Measurements from ENCODE around the gene CRADD. TPM values are rescaled to one million over a fixed set of nuclear protein-coding genes. Genes with fewer than 3 reads are reported as not detected.
A peak's percentile ranks its signal among the peaks of the same experiment; 100 is the strongest.

CRADD gene
- total RNA-seq, 2 donors from 2014 or later, result 7.7 to 9.1 TPM

DNA sequence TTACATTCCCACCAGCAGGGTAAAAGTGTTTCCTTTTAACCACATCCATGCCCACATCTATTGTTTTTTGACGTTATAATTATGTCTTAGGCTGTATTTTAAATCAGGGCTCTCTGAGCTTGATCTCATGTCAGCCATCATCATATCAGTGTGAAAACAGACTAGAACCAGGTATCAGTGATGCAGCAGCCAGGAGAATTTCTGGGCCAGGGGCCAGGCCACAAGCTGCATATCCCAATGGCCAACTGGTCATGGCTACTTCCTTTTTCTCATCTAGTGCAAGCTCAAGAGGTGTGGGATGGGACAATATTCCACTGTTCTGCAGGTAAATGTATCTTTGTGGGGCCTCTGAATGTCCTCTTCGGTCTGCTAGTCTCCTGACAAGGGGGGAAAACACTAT, 125.1 kb downstream of the CRADD start:
- no peak overlapping the region for H3K27ac Mint-ChIP-seq
- H3K4me1 ChIP-seq (ENCODE audit: control insufficient read depth, insufficient read depth, low read length), result no peaks in the 10 kb centered on the region
- 100% methylated on average over 2 of the region's 2 CpGs; no CpG with 5 or more reads in 1 of the 2 experiments for WGBS, 2 experiments (ENCODE audit: insufficient coverage in 1 of 2, insufficient read length in 1 of 2)
- H3K36me3 Mint-ChIP-seq (ENCODE audit: low read depth), result no peaks in the 10 kb centered on the region
- H3K27ac ChIP-seq (ENCODE audit: low read depth, low read length), result no peak overlapping the region
- DNase-seq, result no peak
- TF ChIP-seq, protein P1, sequence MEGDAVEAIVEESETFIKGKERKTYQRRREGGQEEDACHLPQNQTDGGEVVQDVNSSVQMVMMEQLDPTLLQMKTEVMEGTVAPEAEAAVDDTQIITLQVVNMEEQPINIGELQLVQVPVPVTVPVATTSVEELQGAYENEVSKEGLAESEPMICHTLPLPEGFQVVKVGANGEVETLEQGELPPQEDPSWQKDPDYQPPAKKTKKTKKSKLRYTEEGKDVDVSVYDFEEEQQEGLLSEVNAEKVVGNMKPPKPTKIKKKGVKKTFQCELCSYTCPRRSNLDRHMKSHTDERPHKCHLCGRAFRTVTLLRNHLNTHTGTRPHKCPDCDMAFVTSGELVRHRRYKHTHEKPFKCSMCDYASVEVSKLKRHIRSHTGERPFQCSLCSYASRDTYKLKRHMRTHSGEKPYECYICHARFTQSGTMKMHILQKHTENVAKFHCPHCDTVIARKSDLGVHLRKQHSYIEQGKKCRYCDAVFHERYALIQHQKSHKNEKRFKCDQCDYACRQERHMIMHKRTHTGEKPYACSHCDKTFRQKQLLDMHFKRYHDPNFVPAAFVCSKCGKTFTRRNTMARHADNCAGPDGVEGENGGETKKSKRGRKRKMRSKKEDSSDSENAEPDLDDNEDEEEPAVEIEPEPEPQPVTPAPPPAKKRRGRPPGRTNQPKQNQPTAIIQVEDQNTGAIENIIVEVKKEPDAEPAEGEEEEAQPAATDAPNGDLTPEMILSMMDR (conservative IDR thresholded peaks at IDR 0.05), result peak; percentile 18
- H3K9me3 ChIP-seq (ENCODE audit: control insufficient read depth, low read length), result no peaks in the 10 kb centered on the region
- no peaks in the 10 kb centered on the region for H3K27me3 Mint-ChIP-seq (ENCODE audit: insufficient read depth)
- no peaks in the 10 kb centered on the region for H3K27me3 ChIP-seq (ENCODE audit: control insufficient read depth, insufficient read depth, low read length, poor library complexity, severe bottlenecking)
- H3K4me3 Mint-ChIP-seq, result no peak overlapping the region
- no peak overlapping the region for H3K9ac ChIP-seq (ENCODE audit: extremely low read depth, low read length, poor library complexity, severe bottlenecking)
- H3K36me3 ChIP-seq (ENCODE audit: control insufficient read depth, insufficient read depth, low read length), result no peaks in the 10 kb centered on the region
- no peak overlapping the region for H3K4me3 ChIP-seq (ENCODE audit: low read length)
- H3K4me1 Mint-ChIP-seq, result peaks cover 13% of the 10 kb centered on the region
- no peaks in the 10 kb centered on the region for H3K9me3 Mint-ChIP-seq

DNA sequence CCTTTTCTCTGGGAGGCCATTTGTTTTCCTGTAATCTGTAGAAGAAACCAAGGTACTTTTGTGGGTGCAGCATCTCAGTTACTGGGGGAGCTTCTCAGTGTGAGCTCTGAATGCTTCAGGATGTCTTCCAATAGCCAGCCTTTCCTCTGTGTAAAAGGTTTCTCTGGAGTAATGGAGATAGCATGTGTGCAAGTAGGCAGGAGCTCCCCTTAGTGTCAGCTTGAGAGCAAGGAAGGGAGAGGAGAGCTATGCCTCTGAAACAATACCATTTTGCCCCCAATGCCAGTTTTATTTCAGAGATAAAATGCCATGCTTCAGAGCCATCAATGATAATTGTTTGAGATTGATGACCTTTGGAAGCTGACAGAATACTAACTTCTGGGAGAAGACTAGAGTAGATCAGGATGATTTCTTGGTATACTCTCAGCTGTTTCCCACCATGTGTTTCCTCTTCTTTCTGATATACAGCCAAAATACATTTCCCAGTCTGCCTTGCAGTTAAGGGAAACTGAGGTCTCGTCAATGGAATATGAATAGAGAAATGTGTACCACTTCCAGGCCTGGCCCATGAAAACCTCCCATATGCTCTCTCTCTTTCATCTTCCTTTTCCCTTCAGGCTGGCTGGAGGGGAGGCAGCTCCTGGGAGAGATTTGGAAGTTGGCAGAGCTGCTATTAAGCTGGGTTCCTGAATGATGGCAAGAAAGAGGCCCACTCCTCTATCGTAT, 125.7 kb downstream of the CRADD start:
- H3K9ac ChIP-seq (ENCODE audit: extremely low read depth, low read length, poor library complexity, severe bottlenecking), result no peak overlapping the region
- H3K27ac Mint-ChIP-seq, result no peak overlapping the region
- no peak for DNase-seq
- no peak overlapping the region for H3K4me3 Mint-ChIP-seq
- H3K9me3 Mint-ChIP-seq, result no peaks in the 10 kb centered on the region
- no peaks in the 10 kb centered on the region for H3K27me3 Mint-ChIP-seq (ENCODE audit: insufficient read depth)
- WGBS, 2 experiments (ENCODE audit: insufficient coverage in 1 of 2, insufficient read length in 1 of 2), result 92 to 100% methylated on average over 2 of the region's 2 CpGs
- no peaks in the 10 kb centered on the region for H3K36me3 ChIP-seq (ENCODE audit: control insufficient read depth, insufficient read depth, low read length)
- H3K4me1 ChIP-seq (ENCODE audit: control insufficient read depth, insufficient read depth, low read length), result no peaks in the 10 kb centered on the region
- H3K36me3 Mint-ChIP-seq (ENCODE audit: low read depth), result no peaks in the 10 kb centered on the region
- no peaks in the 10 kb centered on the region for H3K27me3 ChIP-seq (ENCODE audit: control insufficient read depth, insufficient read depth, low read length, poor library complexity, severe bottlenecking)
- TF ChIP-seq, protein P1 (conservative IDR thresholded peaks at IDR 0.05), result peak; percentile 53
- no peaks in the 10 kb centered on the region for H3K9me3 ChIP-seq (ENCODE audit: control insufficient read depth, low read length)
- H3K4me1 Mint-ChIP-seq, result peaks cover 13% of the 10 kb centered on the region
- H3K4me3 ChIP-seq (ENCODE audit: low read length), result no peak overlapping the region
- H3K27ac ChIP-seq (ENCODE audit: low read depth, low read length), result no peak overlapping the region

DNA sequence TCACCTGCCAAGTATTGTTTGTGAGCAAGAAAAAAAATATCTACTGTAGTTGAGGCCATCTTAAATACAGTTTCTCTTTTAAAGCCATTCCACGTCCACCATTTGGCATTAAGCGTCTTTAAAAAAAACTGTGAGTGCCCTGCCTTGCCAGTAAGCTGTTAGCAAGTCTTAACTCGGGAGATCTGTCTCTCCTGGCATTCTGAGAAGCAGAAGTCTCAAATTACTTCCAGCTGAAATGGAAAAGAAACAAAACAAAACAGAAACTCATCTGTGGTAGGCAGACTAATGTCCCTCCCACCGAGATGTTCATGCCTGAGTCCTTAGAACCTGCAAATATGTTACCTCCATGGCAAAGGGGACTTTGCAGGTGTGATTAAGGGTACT, 126.2 kb downstream of the CRADD start:
- no peak overlapping the region for H3K9ac ChIP-seq (ENCODE audit: extremely low read depth, low read length, poor library complexity, severe bottlenecking)
- 75 to 83% methylated on average over 4 of the region's 4 CpGs for WGBS, 2 experiments (ENCODE audit: insufficient coverage in 1 of 2, insufficient read length in 1 of 2)
- Mint-ChIP-seq H3K4me3 (no peak overlapping the region), H3K27me3 (ENCODE audit: insufficient read depth) (no peaks in the 10 kb centered on the region), H3K27ac (no peak overlapping the region), H3K4me1 (peaks cover 11% of the 10 kb centered on the region), H3K9me3 (no peaks in the 10 kb centered on the region), H3K36me3 (ENCODE audit: low read depth) (no peaks in the 10 kb centered on the region)
- no peak overlapping the region for H3K27ac ChIP-seq (ENCODE audit: low read depth, low read length)
- H3K9me3 ChIP-seq (ENCODE audit: control insufficient read depth, low read length), result no peaks in the 10 kb centered on the region
- DNase-seq, result no peak
- H3K36me3 ChIP-seq (ENCODE audit: control insufficient read depth, insufficient read depth, low read length), result no peaks in the 10 kb centered on the region
- no peaks in the 10 kb centered on the region for H3K27me3 ChIP-seq (ENCODE audit: control insufficient read depth, insufficient read depth, low read length, poor library complexity, severe bottlenecking)
- H3K4me3 ChIP-seq (ENCODE audit: low read length), result no peak overlapping the region
- H3K4me1 ChIP-seq (ENCODE audit: control insufficient read depth, insufficient read depth, low read length), result no peaks in the 10 kb centered on the region
- TF ChIP-seq, protein P1 (conservative IDR thresholded peaks at IDR 0.05), result no peak
